Endothelial cell of umbilical vein (primary cell): ENCODE results near the gene TESK2.

Experiments
- EZH2 ChIP-seq: IDR thresholded peaks from 2 replicates; pipeline ENCODE4 v1.6.1; 2012; ENCODE audit warnings: borderline replicate concordance, low read depth, mild to moderate bottlenecking, moderate library complexity, low read length, inconsistent platforms; ENCODE audit not compliant: severe bottlenecking
- POLR2A ChIP-seq: IDR thresholded peaks from 2 replicates; pipeline ENCODE4 v1.6.1; 2012; ENCODE audit warnings: low read depth, mild to moderate bottlenecking, control low read depth, low read length
- TF ChIP-seq, protein P1 (sequence below), 2 donors: IDR thresholded peaks; 1 replicate in 1 of 2; 2 replicates in 1 of 2; pipeline ENCODE4 v1.5.1; 2011; ENCODE audit warnings: low read length in 2 of 2, mild to moderate bottlenecking in 2 of 2, moderate library complexity in 2 of 2, control low read depth in 1 of 2, inconsistent platforms in 1 of 2, low read depth in 1 of 2; ENCODE audit not compliant: insufficient read depth in 1 of 2; ENCODE audit errors: extremely low read depth in 1 of 2

DNA sequence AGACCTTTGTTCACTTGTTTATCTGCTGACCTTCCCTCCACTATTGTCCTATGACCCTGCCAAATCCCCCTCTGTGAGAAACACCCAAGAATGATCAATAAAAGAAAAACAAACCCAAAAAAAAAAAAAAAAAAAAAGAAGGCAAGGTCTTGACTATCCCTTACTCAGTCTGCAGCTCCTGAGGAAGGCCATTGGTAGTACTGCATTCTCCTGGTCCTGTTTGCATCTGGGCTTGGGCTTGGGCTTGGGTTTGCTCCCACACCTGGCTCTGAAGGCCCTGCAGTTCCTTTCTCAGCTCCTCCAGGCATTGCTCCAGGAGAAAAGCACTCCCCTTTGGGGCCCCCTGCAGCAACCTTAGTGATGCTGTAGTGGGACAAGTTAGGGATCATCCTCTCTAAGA, 7.3 kb upstream of the TESK2 start:
- TF ChIP-seq EZH2, result no peak
- no peak for TF ChIP-seq POLR2A
- TF ChIP-seq, protein P1, sequence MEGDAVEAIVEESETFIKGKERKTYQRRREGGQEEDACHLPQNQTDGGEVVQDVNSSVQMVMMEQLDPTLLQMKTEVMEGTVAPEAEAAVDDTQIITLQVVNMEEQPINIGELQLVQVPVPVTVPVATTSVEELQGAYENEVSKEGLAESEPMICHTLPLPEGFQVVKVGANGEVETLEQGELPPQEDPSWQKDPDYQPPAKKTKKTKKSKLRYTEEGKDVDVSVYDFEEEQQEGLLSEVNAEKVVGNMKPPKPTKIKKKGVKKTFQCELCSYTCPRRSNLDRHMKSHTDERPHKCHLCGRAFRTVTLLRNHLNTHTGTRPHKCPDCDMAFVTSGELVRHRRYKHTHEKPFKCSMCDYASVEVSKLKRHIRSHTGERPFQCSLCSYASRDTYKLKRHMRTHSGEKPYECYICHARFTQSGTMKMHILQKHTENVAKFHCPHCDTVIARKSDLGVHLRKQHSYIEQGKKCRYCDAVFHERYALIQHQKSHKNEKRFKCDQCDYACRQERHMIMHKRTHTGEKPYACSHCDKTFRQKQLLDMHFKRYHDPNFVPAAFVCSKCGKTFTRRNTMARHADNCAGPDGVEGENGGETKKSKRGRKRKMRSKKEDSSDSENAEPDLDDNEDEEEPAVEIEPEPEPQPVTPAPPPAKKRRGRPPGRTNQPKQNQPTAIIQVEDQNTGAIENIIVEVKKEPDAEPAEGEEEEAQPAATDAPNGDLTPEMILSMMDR (IDR thresholded peaks at IDR 0.05; ENCODE audit: extremely low read depth in 1 of 2, insufficient read depth in 1 of 2, low read depth in 1 of 2, low read length in 2 of 2), result no peak
